ENCODE results near the gene AK9. TPM values are rescaled to one million over a fixed set of nuclear protein-coding genes. Genes with fewer than 3 reads are reported as not detected.

The AK9 gene
- total and polyA plus RNA-seq, 9 of the 15 experiments (the other 6 are each of a cell fraction or from before 2014, with no cell fraction given): 0.59 to 1.9 (median 1.2) TPM

DNA sequence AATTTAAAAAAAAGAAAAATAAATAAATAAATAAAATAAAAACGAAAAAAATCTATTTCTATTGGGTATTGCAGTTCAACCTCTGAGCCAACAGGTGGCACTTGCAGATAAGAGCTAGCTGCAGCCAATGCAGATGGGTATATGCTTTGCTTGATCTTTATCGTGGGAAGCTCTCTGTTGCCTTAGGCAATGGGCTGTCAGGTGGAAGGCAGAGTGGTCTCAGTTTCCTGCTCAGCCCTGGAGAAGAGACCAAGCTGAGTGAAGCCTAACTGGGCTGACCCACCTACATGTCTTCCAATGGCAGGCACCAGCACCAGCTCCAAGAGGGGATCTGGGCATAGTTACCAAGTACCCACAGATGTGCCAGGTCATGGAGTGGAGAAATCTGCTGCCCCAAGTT lies 95.0 kb downstream of the AK9 start:
- no peak overlapping the region for H3K4me3 ChIP-seq
- BruUV-seq (replicated peaks): no TSS peak
- no peaks in the 10 kb centered on the region for H3K9me3 ChIP-seq (replicated peaks; ENCODE audit: control insufficient read depth, insufficient read depth, low read depth, low read length)
- no peaks in the 10 kb centered on the region for H3K9me1 ChIP-seq (ENCODE audit: control insufficient read depth, insufficient read depth, low read length)
- ChIA-PET CTCF (ENCODE audit: low intra/inter-chr PET ratio) (no interaction called here), POLR2A (no interaction called here)
- H3K36me3 ChIP-seq (ENCODE audit: control insufficient read depth, insufficient read depth, low read length): no peaks in the 10 kb centered on the region
- WGBS (ENCODE audit: insufficient coverage, low coverage, missing lambda C conversion rate): 0% methylated on average over 2 of the region's 2 CpGs
- H3K27me3 ChIP-seq (ENCODE audit: control insufficient read depth in 2 of 2, insufficient read depth in 2 of 2, low read length in 2 of 2): no peaks in the 10 kb centered on the region
- intact Hi-C loops (cut with micrococcal nuclease): no loop called here
- H3K9ac ChIP-seq (ENCODE audit: insufficient read depth in 1 of 2, low read depth in 2 of 2, low read length in 2 of 2): no peak overlapping the region
- no peaks in the 10 kb centered on the region for H3K4me1 ChIP-seq (replicated peaks in 1 of 2; ENCODE audit: control insufficient read depth in 2 of 2, insufficient read depth in 2 of 2, low read length in 2 of 2)
- H3K27ac ChIP-seq (ENCODE audit: extremely low read depth, low read depth, low read length): no peak overlapping the region
- H2AFZ ChIP-seq (ENCODE audit: low read depth, low read length): no peak overlapping the region
- H4K20me1 ChIP-seq (replicated peaks; ENCODE audit: control insufficient read depth, insufficient read depth, low read length): no peaks in the 10 kb centered on the region
- FAIRE-seq: no peak
- no peak overlapping the region for H3K4me2 ChIP-seq (ENCODE audit: insufficient read depth, low read length)
- no peak for ATAC-seq
- no peaks in the 10 kb centered on the region for H3K79me2 ChIP-seq (ENCODE audit: control insufficient read depth, insufficient read depth, low read length)
- peak in 1 of 4 experiments; percentile 2 for DNase-seq (ENCODE audit: extremely low read depth in 1 of 4, low spot score in 3 of 4)
- in situ Hi-C loops (cut with MboI): no loop called here
- TF ChIP-seq ZBTB5 (IDR thresholded peaks at IDR 0.05) (no peak), ZNF253 (CRISPR knock-in tag; conservative IDR thresholded peaks at IDR 0.05) (no peak), CTCF (IDR thresholded peaks at IDR 0.05 in 2 of 3, conservative IDR thresholded peaks at IDR 0.05 in 1 of 3; ENCODE audit: insufficient read depth in 2 of 3, low read depth in 1 of 3, low read length in 3 of 3) (peak in 2 of 3 experiments; percentile 25 to 37; a peak in 2 of 6 replicates), THAP12 (CRISPR knock-in tag; IDR thresholded peaks at IDR 0.05) (no peak)
- TF ChIP-seq, protein P1, sequence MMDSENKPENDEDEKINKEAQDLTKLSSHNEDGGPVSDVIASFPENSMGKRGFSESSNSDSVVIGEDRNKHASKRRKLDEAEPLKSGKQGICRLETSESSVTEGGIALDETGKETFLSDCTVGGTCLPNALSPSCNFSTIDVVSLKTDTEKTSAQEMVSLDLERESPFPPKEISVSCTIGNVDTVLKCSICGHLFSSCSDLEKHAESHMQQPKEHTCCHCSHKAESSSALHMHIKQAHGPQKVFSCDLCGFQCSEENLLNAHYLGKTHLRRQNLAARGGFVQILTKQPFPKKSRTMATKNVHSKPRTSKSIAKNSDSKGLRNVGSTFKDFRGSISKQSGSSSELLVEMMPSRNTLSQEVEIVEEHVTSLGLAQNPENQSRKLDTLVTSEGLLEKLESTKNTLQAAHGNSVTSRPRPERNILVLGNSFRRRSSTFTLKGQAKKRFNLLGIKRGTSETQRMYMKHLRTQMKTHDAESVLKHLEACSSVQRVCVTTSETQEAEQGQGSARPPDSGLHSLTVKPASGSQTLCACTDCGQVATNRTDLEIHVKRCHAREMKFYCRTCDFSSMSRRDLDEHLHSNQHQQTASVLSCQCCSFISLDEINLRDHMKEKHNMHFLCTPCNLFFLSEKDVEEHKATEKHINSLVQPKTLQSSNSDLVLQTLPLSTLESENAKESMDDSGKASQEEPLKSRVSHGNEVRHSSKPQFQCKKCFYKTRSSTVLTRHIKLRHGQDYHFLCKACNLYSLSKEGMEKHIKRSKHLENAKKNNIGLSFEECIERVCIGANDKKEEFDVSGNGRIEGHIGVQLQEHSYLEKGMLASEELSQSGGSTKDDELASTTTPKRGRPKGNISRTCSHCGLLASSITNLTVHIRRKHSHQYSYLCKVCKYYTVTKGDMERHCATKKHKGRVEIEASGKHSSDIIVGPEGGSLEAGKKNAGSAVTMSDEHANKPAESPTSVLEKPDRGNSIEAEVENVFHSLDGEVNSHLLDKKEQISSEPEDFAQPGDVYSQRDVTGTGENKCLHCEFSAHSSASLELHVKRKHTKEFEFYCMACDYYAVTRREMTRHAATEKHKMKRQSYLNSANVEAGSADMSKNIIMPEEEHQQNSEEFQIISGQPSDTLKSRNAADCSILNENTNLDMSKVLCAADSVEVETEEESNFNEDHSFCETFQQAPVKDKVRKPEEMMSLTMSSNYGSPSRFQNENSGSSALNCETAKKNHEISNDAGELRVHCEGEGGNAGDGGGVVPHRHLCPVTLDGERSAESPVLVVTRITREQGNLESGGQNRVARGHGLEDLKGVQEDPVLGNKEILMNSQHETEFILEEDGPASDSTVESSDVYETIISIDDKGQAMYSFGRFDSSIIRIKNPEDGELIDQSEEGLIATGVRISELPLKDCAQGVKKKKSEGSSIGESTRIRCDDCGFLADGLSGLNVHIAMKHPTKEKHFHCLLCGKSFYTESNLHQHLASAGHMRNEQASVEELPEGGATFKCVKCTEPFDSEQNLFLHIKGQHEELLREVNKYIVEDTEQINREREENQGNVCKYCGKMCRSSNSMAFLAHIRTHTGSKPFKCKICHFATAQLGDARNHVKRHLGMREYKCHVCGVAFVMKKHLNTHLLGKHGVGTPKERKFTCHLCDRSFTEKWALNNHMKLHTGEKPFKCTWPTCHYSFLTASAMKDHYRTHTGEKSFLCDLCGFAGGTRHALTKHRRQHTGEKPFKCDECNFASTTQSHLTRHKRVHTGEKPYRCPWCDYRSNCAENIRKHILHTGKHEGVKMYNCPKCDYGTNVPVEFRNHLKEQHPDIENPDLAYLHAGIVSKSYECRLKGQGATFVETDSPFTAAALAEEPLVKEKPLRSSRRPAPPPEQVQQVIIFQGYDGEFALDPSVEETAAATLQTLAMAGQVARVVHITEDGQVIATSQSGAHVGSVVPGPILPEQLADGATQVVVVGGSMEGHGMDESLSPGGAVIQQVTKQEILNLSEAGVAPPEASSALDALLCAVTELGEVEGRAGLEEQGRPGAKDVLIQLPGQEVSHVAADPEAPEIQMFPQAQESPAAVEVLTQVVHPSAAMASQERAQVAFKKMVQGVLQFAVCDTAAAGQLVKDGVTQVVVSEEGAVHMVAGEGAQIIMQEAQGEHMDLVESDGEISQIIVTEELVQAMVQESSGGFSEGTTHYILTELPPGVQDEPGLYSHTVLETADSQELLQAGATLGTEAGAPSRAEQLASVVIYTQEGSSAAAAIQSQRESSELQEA (IDR thresholded peaks at IDR 0.05; ENCODE audit: low read depth): no peak
- TF ChIP-seq, protein P2, sequence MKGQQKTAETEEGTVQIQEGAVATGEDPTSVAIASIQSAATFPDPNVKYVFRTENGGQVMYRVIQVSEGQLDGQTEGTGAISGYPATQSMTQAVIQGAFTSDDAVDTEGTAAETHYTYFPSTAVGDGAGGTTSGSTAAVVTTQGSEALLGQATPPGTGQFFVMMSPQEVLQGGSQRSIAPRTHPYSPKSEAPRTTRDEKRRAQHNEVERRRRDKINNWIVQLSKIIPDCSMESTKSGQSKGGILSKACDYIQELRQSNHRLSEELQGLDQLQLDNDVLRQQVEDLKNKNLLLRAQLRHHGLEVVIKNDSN (CRISPR knock-in tag; IDR thresholded peaks at IDR 0.05): no peak

All from K562 (cell line).